Endothelial cell of umbilical vein (primary cell): ENCODE measurements around the gene MVK. TPM values are rescaled to one million over a fixed set of nuclear protein-coding genes. Genes with fewer than 3 reads are reported as not detected.

Experiments used
- BruUV-seq: library from RNA; stranded (reverse); fragments of 400-500 nt; replicated peaks from 2 replicates; lab custom pipeline; 2021; lab: Mats Ljungman, UMichigan
- CTCF ChIA-PET: fragments of 300-600, 350-600 bp; sonication (Branson Sonifier 250); formaldehyde crosslinking; loops from one replicate; lab custom pipeline; 2021; ENCODE audit warnings: antibody characterized with exemption, inconsistent platforms; lab: Charles Lee
- POLR2A ChIA-PET: fragments of 300-600, 350-600 bp; sonication (Branson Sonifier 250); formaldehyde crosslinking; loops from one replicate; lab custom pipeline; 2021; ENCODE audit warnings: antibody characterized with exemption, inconsistent platforms; lab: Charles Lee
- DNase-seq: peaks from one replicate; pipeline ENCODE4 v3.0.0-alpha.2; 2011; ENCODE audit warnings: low read depth, low spot score
- FAIRE-seq: peaks from 2 replicates; lab custom pipeline; 2011; peaks lifted over from hg19 to GRCh38; lab: Jason Lieb, UNC
- H2AFZ ChIP-seq: 2 replicates; pipeline ENCODE4 v1.6.0; 2012; ENCODE audit warnings: low read depth, low read length, control low read depth, inconsistent platforms
- H3K27ac ChIP-seq: 2 replicates; pipeline ENCODE4 v1.5.1; 2011; ENCODE audit warnings: low read depth, mild to moderate bottlenecking, control low read depth, low read length, moderate library complexity; ENCODE audit not compliant: insufficient read depth
- H3K27me3 ChIP-seq, 2 experiments: 2 replicates each; pipeline versions ENCODE4 v1.6.0 to v1.6.1; 2011; ENCODE audit warnings: low read length in 2 of 2, mixed read lengths in 1 of 2; ENCODE audit not compliant: control insufficient read depth in 2 of 2, insufficient read depth in 2 of 2
- H3K36me3 ChIP-seq, 2 experiments: 2 replicates in 1 of 2; 3 replicates in 1 of 2; pipeline ENCODE4 v1.5.1; 2011; ENCODE audit warnings: low read length in 2 of 2, mild to moderate bottlenecking in 1 of 2, moderate library complexity in 1 of 2; ENCODE audit not compliant: control insufficient read depth in 2 of 2, insufficient read depth in 2 of 2; ENCODE audit errors: extremely low read depth in 1 of 2
- H3K4me1 ChIP-seq: 3 replicates; pipeline ENCODE4 v1.5.1; 2011; ENCODE audit warnings: mild to moderate bottlenecking, low read length; ENCODE audit not compliant: control insufficient read depth, insufficient read depth; ENCODE audit errors: extremely low read depth
- H3K4me2 ChIP-seq: 2 replicates; pipeline ENCODE4 v1.6.1; 2011; ENCODE audit warnings: low read length, control low read depth, mixed read lengths; ENCODE audit not compliant: insufficient read depth
- H3K4me3 ChIP-seq, 3 experiments: fragments of 200-600 bp in 1 of 3; sonication (generic), shearing (Covaris generic) in 1 of 3; replicated peaks in 1 of 3; 2 replicates each; pipeline ENCODE4 v1.5.1; 2011 to 2016; ENCODE audit warnings: control low read depth in 3 of 3, low read length in 3 of 3, mild to moderate bottlenecking in 2 of 3, inconsistent platforms in 1 of 3, low read depth in 1 of 3, moderate library complexity in 1 of 3; ENCODE audit not compliant: insufficient read depth in 1 of 3
- H3K79me2 ChIP-seq: 2 replicates; pipeline ENCODE4 v1.6.0; 2012; ENCODE audit warnings: low read length, inconsistent platforms; ENCODE audit not compliant: control insufficient read depth, insufficient read depth
- H3K9ac ChIP-seq: replicated peaks from 2 replicates; pipeline ENCODE3; 2011; ENCODE audit warnings: low read length, control low read depth; ENCODE audit not compliant: insufficient read depth; ENCODE audit errors: extremely low read depth
- H3K9me1 ChIP-seq: replicated peaks from 3 replicates; pipeline ENCODE4 v1.6.0; 2011; ENCODE audit warnings: mild to moderate bottlenecking, low read length; ENCODE audit not compliant: control insufficient read depth, insufficient read depth; ENCODE audit errors: extremely low read depth
- H3K9me3 ChIP-seq: replicated peaks from 2 replicates; pipeline ENCODE4 v1.5.1; 2012; ENCODE audit warnings: low read length, inconsistent platforms; ENCODE audit not compliant: control insufficient read depth, insufficient read depth
- H4K20me1 ChIP-seq: replicated peaks from 2 replicates; pipeline ENCODE3; 2011; ENCODE audit warnings: mild to moderate bottlenecking, low read length; ENCODE audit not compliant: control insufficient read depth, insufficient read depth; ENCODE audit errors: extremely low read depth
- EZH2 ChIP-seq: IDR thresholded peaks from 2 replicates; pipeline ENCODE4 v1.6.1; 2012; ENCODE audit warnings: borderline replicate concordance, low read depth, mild to moderate bottlenecking, moderate library complexity, low read length, inconsistent platforms; ENCODE audit not compliant: severe bottlenecking
- FOS ChIP-seq: IDR thresholded peaks from 2 replicates; pipeline ENCODE4 v1.6.1; 2011; ENCODE audit warnings: mild to moderate bottlenecking, low read length, moderate library complexity, borderline replicate concordance; ENCODE audit not compliant: insufficient read depth
- GATA2 ChIP-seq: IDR thresholded peaks from 2 replicates; pipeline ENCODE4 v1.7.0; 2011; ENCODE audit warnings: low read depth, mild to moderate bottlenecking, moderate library complexity, mixed read lengths, low read length; ENCODE audit not compliant: insufficient read length, insufficient read depth
- JUN ChIP-seq: IDR thresholded peaks from 2 replicates; pipeline ENCODE4 v1.6.1; 2011; ENCODE audit warnings: borderline replicate concordance, low read depth; ENCODE audit not compliant: insufficient read length, insufficient read depth
- MYC ChIP-seq: IDR thresholded peaks from one replicate; pipeline ENCODE4 v1.6.1; 2011; ENCODE audit warnings: mild to moderate bottlenecking, low read depth, low read length
- POLR2A ChIP-seq: IDR thresholded peaks from 2 replicates; pipeline ENCODE4 v1.6.1; 2012; ENCODE audit warnings: low read depth, mild to moderate bottlenecking, control low read depth, low read length
- POLR2AphosphoS5 ChIP-seq: IDR thresholded peaks from 2 replicates; pipeline ENCODE4 v1.6.1; 2012; ENCODE audit warnings: low read depth, mild to moderate bottlenecking, control low read depth, low read length, moderate library complexity; ENCODE audit not compliant: insufficient read depth
- dilution Hi-C: fragments of 300-500 bp; cut with MboI; formaldehyde crosslinking; loops from one replicate; pipeline ENCODE4 v1.15.0; 2019; ENCODE audit warnings: low sequenced_read_pairs; ENCODE audit not compliant: extremely low pct_ligation_motif_present
- intact Hi-C: fragments of 100-400 bp; cut with micrococcal nuclease; formaldehyde crosslinking; loops from one replicate; pipeline ENCODE4 v1.10.0; 2022
- polyA plus RNA-seq, 4 experiments: library from polyadenylated mRNA; depleted of rRNA in 3 of 4; stranded (reverse) in 3 of 4; unstranded in 1 of 4; fragments of >200 nt; gene quantifications; 2 replicates each; pipeline versions ENCODE4 v1.2.1 to v1.2.3, GENCODE V29; 2011 to 2012; ENCODE audit warnings: missing spikeins in 1 of 4
- total RNA-seq: library from RNA; stranded (reverse); gene quantifications from 2 replicates; pipeline ENCODE4 v1.2.3, GENCODE V29; 2021
- TF ChIP-seq, protein P1 (sequence below): IDR thresholded peaks from 2 replicates; pipeline ENCODE4 v1.6.1; 2011; ENCODE audit not compliant: insufficient read depth, insufficient read length
- TF ChIP-seq, protein P2 (sequence below), 2 donors: IDR thresholded peaks; 1 replicate in 1 of 2; 2 replicates in 1 of 2; pipeline ENCODE4 v1.5.1; 2011; ENCODE audit warnings: low read length in 2 of 2, mild to moderate bottlenecking in 2 of 2, moderate library complexity in 2 of 2, control low read depth in 1 of 2, inconsistent platforms in 1 of 2, low read depth in 1 of 2; ENCODE audit not compliant: insufficient read depth in 1 of 2; ENCODE audit errors: extremely low read depth in 1 of 2

MVK gene
- total and polyA plus RNA-seq, 2 donors (not counting 3 experiments of a cell fraction or from before 2014, with no cell fraction given) = 32.6 to 42.6 TPM

DNA sequence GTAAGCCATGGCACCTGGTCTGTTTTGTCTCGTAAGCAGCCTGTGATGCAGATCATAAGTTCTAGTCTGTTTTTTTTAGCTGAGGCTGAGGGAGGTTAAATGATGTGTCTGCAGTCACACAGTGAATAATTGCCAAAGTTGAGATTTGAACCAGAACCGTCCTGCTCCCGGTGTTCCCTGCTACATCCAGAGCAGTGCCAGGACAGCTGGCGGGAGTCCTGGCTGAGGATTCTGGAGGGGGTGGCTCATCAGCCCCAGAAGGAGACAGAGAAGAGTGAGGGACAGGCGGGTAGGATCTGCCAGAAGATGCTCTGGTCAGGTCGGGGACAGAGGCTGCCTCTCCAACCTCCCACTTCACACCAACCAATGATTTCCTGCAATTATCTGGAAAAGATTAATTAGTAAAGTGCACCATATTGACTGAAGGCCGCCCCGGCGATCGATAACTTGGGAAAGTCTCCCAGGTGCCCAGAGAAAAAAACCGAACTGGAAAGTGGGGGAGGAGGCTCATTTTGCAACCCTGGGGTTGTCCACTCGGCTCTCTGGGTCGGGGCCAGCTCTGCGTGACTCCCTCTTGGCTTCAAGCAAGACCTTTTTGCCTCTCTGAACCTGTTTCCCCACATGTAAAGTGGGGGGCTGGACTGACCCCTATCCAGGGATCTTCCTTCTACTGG, 42.1 kb downstream of the MVK start:
- Histone ChIP-seq H3K4me1 (no peaks in the 10 kb centered on the region), H3K79me2 (no peaks in the 10 kb centered on the region), H3K9ac (no peak overlapping the region), H3K9me3 (no peaks in the 10 kb centered on the region), H2AFZ (no peak overlapping the region), H3K36me3 (no peaks in the 10 kb centered on the region), H3K4me3 (no peak overlapping the region), H4K20me1 (no peaks in the 10 kb centered on the region), H3K9me1 (no peaks in the 10 kb centered on the region), H3K4me2 (no peak overlapping the region), H3K27ac (no peak overlapping the region), H3K27me3 (peaks cover 0 to 11% of the 10 kb centered on the region in 2 experiments)
- no peak for DNase-seq
- ChIA-PET POLR2A (no interaction called here), CTCF (no interaction called here)
- dilution Hi-C loops (no loop called here), intact Hi-C loops (no loop called here)
- no TSS peak for BruUV-seq
- FAIRE-seq = no peak
- TF ChIP-seq JUN = no peak
- TF ChIP-seq POLR2AphosphoS5 = no peak
- TF ChIP-seq POLR2A = no peak
- no peak for TF ChIP-seq GATA2
- TF ChIP-seq, protein P1, sequence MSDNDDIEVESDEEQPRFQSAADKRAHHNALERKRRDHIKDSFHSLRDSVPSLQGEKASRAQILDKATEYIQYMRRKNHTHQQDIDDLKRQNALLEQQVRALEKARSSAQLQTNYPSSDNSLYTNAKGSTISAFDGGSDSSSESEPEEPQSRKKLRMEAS = no peak
- TF ChIP-seq FOS = no peak
- no peak for TF ChIP-seq EZH2
- no peak for TF ChIP-seq MYC
- TF ChIP-seq, protein P2, sequence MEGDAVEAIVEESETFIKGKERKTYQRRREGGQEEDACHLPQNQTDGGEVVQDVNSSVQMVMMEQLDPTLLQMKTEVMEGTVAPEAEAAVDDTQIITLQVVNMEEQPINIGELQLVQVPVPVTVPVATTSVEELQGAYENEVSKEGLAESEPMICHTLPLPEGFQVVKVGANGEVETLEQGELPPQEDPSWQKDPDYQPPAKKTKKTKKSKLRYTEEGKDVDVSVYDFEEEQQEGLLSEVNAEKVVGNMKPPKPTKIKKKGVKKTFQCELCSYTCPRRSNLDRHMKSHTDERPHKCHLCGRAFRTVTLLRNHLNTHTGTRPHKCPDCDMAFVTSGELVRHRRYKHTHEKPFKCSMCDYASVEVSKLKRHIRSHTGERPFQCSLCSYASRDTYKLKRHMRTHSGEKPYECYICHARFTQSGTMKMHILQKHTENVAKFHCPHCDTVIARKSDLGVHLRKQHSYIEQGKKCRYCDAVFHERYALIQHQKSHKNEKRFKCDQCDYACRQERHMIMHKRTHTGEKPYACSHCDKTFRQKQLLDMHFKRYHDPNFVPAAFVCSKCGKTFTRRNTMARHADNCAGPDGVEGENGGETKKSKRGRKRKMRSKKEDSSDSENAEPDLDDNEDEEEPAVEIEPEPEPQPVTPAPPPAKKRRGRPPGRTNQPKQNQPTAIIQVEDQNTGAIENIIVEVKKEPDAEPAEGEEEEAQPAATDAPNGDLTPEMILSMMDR (IDR thresholded peaks at IDR 0.05; ENCODE audit: extremely low read depth in 1 of 2, insufficient read depth in 1 of 2, low read depth in 1 of 2, low read length in 2 of 2) = no peak
